Measurements from ENCODE around the gene MGME1. TPM values are rescaled to one million over a fixed set of nuclear protein-coding genes. Genes with fewer than 3 reads are reported as not detected.

MGME1 gene
- total and polyA plus RNA-seq, 9 of the 15 experiments (the other 6 are each of a cell fraction or from before 2014, with no cell fraction given) = 13.4 to 45.1 (median 30.6) TPM

DNA sequence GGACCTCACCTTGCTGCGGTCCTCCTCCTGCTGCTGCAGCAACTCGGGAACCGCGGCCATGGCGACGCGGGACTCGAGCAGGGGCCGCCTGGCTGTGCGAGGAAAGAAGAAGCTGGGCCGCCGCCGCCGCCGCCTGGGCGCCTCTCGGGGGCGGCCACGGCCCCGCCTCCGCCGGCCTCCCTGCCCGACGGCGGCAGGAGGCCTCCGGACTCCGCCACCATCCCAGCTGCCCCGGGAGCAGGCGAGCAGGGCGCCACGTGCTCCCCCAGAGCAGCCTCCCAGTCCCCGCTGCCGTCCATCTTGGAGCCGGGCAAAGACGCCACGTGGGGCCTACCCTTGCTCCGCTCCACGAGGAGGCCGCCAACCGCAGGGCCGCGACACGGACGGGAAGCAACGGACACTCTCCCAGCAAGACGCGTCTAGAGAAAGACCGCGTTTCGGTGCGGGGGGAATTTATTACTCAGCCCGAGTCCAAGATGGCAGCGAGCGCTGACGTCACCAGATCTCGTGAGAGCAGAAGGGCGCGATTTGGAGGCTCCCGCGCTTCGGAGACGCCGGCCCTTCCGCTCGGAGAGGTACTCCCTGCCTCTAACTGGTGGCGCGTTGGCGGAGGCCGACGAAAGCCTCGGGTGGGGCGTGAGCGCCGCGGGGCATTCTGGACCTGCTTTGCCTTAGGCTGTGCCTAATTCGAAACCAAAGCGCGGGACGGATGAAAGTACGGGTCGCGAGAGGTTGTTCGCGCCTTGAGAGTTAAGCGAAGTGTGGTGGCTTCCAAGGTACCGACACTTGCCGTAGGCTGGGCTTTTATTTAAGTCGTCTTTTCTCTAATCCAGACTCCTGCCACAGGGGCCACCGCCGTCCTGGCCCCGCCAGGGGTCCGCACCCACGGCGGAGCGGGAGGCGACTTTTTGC is at the start of gene MGME1, which contains the start of gene SNX5 (continued):
- TF ChIP-seq, protein P1, sequence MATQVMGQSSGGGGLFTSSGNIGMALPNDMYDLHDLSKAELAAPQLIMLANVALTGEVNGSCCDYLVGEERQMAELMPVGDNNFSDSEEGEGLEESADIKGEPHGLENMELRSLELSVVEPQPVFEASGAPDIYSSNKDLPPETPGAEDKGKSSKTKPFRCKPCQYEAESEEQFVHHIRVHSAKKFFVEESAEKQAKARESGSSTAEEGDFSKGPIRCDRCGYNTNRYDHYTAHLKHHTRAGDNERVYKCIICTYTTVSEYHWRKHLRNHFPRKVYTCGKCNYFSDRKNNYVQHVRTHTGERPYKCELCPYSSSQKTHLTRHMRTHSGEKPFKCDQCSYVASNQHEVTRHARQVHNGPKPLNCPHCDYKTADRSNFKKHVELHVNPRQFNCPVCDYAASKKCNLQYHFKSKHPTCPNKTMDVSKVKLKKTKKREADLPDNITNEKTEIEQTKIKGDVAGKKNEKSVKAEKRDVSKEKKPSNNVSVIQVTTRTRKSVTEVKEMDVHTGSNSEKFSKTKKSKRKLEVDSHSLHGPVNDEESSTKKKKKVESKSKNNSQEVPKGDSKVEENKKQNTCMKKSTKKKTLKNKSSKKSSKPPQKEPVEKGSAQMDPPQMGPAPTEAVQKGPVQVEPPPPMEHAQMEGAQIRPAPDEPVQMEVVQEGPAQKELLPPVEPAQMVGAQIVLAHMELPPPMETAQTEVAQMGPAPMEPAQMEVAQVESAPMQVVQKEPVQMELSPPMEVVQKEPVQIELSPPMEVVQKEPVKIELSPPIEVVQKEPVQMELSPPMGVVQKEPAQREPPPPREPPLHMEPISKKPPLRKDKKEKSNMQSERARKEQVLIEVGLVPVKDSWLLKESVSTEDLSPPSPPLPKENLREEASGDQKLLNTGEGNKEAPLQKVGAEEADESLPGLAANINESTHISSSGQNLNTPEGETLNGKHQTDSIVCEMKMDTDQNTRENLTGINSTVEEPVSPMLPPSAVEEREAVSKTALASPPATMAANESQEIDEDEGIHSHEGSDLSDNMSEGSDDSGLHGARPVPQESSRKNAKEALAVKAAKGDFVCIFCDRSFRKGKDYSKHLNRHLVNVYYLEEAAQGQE (IDR thresholded peaks at IDR 0.05; ENCODE audit: borderline replicate concordance) = peak; percentile 46; the same call in 1 of the 2 replicates
- TF ChIP-seq, protein P1 (CRISPR knock-in tag; IDR thresholded peaks at IDR 0.05; ENCODE audit: low read depth) = no peak; the same call in 1 of the 2 replicates
- TF ChIP-seq ZKSCAN3 (CRISPR knock-in tag; IDR thresholded peaks at IDR 0.05) = no peak
- peak; percentile 95 for TF ChIP-seq ZFX (CRISPR knock-in tag; IDR thresholded peaks at IDR 0.05)
- peak; percentile 73; the same call in 1 of the 2 replicates for TF ChIP-seq GABPB1 (CRISPR knock-in tag; IDR thresholded peaks at IDR 0.05)
- no peak for TF ChIP-seq HEY1 (CRISPR knock-in tag; IDR thresholded peaks at IDR 0.05; ENCODE audit: borderline replicate concordance)
- TF ChIP-seq, protein P2, sequence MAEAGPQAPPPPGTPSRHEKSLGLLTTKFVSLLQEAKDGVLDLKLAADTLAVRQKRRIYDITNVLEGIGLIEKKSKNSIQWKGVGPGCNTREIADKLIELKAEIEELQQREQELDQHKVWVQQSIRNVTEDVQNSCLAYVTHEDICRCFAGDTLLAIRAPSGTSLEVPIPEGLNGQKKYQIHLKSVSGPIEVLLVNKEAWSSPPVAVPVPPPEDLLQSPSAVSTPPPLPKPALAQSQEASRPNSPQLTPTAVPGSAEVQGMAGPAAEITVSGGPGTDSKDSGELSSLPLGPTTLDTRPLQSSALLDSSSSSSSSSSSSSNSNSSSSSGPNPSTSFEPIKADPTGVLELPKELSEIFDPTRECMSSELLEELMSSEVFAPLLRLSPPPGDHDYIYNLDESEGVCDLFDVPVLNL (CRISPR knock-in tag; IDR thresholded peaks at IDR 0.05; ENCODE audit: low read depth) = peak; percentile 97
- peak; percentile 79 for TF ChIP-seq EGR1 (conservative IDR thresholded peaks at IDR 0.05)
- TF ChIP-seq, protein P3, sequence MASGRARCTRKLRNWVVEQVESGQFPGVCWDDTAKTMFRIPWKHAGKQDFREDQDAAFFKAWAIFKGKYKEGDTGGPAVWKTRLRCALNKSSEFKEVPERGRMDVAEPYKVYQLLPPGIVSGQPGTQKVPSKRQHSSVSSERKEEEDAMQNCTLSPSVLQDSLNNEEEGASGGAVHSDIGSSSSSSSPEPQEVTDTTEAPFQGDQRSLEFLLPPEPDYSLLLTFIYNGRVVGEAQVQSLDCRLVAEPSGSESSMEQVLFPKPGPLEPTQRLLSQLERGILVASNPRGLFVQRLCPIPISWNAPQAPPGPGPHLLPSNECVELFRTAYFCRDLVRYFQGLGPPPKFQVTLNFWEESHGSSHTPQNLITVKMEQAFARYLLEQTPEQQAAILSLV (tag; IDR thresholded peaks at IDR 0.05) = no peak
- peak; percentile 100 for TF ChIP-seq EP400 (IDR thresholded peaks at IDR 0.05)
- TF ChIP-seq ZNF76 (CRISPR knock-in tag; IDR thresholded peaks at IDR 0.05; ENCODE audit: borderline replicate concordance) = peak; percentile 97; the same call in 1 of the 2 replicates
